ENCODE measurements around the gene UNG.

Gene UNG

DNA sequence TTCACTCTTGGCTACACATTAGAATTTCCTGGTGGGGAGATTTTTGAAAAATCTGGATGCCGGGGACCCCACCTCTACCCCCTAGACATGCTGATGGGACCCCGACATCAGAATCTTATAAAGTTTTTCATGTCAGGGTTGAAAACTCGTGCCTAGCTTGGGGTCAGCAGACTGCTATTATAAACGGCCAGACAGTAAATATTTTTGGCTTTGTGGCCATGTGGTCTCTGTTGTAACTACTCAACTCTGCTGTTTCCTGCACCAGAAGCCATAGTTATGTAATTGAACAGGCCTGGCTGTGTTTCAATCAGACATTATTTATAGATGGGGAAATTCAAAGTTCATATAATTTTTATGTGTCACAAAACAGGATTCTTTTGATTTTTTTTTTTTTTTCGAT is 60.6 kb downstream of the UNG start:
- DNase-seq = no peak

DNA sequence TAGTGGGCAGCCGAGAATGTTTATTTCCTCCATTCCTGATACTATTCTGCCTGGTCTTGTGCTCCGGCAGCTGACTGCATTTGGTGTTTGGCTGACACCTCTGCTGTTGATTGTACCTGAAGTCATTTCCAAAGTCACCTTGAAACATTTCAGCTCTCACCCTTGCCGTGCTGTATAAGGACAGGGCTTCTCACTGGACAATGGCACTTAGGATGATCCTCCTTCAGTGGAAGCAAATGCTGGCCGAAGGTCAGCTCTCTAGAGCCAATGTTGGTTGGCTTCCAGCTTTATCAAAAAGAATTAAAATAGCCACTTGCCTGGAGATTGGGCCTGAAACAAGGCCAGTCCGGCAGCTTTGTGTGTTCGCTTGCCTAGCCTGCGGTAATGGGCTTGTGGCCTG is 63.0 kb downstream of the UNG start:
- DNase-seq = no peak

Data from activated gamma-delta T cell (primary cell).